ENCODE data around the gene CACNG4. TPM values are rescaled to one million over a fixed set of nuclear protein-coding genes. Genes with fewer than 3 reads are reported as not detected.

The CACNG4 gene
- total RNA-seq, 4 donors from 2014 or later: 0.27 to 1.9 TPM; not detected in 2

DNA sequence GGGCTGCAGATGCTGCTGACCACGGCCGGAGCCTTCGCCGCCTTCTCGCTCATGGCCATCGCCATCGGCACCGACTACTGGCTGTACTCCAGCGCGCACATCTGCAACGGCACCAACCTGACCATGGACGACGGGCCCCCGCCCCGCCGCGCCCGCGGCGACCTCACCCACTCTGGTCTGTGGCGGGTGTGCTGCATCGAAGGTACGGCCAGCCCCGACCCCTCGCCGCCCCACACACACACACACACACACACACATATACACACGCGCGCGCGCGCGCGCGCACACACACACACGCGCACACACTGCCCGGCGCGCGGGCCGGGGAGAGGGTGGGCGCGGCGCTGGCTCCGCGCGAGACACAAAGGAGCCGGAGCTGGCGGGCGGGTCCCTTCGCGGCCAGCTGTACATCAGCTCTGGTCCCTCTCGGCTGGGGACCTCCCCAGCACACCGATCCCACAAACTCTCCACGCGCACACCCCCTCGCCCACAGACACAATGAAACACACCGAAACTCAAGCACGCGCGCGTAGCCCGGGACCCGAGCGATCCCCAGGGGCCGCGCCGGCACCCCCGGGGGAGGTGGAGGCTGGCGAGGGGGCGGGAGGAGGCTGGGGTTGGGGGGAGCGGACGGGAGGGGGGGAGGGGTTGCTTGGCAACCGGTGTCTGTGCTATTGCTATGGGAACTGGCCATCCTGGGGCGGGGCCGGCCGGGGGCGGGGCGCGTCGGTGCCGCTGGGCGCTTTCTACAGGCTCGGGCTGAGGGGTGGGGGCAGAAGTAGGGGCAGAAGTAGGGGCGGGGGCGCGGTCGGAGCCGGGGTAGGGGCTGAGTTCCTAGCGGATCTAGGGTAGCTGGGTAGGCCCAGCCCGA is 658 bp downstream of the CACNG4 start:
- Histone ChIP-seq H3K9me3 (no peaks in the 10 kb centered on the region), H3K4me3 (peak overlapping the region in 3 of 4 donors; percentile 16 to 48 (median 33)), H3K27ac (no peak overlapping the region), H3K4me1 (peaks cover 9 to 24% (median 19%) of the 10 kb centered on the region in 4 donors), H3K27me3 (peaks cover 94% of the 10 kb centered on the region), H3K36me3 (no peaks in the 10 kb centered on the region)
- TF ChIP-seq POLR2A (IDR thresholded peaks at IDR 0.05) (no peak), POLR2AphosphoS5 (IDR thresholded peaks at IDR 0.05) (no peak), EP300 (IDR thresholded peaks at IDR 0.05; ENCODE audit: low read depth) (no peak)
- TF ChIP-seq, protein P1, sequence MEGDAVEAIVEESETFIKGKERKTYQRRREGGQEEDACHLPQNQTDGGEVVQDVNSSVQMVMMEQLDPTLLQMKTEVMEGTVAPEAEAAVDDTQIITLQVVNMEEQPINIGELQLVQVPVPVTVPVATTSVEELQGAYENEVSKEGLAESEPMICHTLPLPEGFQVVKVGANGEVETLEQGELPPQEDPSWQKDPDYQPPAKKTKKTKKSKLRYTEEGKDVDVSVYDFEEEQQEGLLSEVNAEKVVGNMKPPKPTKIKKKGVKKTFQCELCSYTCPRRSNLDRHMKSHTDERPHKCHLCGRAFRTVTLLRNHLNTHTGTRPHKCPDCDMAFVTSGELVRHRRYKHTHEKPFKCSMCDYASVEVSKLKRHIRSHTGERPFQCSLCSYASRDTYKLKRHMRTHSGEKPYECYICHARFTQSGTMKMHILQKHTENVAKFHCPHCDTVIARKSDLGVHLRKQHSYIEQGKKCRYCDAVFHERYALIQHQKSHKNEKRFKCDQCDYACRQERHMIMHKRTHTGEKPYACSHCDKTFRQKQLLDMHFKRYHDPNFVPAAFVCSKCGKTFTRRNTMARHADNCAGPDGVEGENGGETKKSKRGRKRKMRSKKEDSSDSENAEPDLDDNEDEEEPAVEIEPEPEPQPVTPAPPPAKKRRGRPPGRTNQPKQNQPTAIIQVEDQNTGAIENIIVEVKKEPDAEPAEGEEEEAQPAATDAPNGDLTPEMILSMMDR (IDR thresholded peaks at IDR 0.05): no peak
- WGBS, 2 donors (ENCODE audit: low coverage in 1 of 2): 5% methylated on average over 22 of the region's 92 CpGs; no CpG with 5 or more reads in 1 of the 2 donors
- in situ Hi-C loops (cut with MboI; ENCODE audit: low pct_ligation_motif_present in 1 of 4, low pct_unique_long_range_greater_than_20kb in 1 of 4, low sequenced_read_pairs in 3 of 4) (no loop called here), intact Hi-C loops (cut with DNase I; ENCODE audit: low total_unique reads) (loop anchor here (5.0 kb wide), 1 partner anchor 1032 kb away; the partner anchor contains the start of gene C17orf58)
- no peak for DNase-seq

DNA sequence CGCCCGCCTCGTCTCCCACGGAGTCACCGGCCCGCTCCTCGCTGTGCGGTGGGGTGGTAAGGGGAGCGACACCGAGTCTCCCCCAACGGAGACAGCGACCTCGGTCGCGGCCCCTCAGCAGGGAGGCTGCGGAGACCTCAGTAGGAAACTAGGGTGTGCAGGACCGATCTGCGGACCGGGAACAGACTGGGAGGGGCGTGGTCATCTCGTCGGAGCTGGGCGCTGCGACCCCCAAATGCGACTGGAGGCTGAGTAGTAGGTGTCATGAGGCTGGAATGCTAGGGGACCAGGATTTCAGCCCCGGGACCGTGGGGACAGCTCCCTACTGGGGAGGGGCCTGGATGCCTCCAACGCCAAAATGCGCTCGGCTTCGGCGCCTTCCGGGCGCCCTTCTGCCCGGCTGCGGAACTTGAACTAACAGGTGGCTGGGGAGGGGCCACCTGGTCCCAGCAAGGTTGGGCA is 1.3 kb downstream of the CACNG4 start:
- Histone ChIP-seq H3K27me3 (peaks cover 94% of the 10 kb centered on the region), H3K9me3 (no peaks in the 10 kb centered on the region), H3K36me3 (no peaks in the 10 kb centered on the region), H3K4me1 (peaks cover 9 to 24% (median 19%) of the 10 kb centered on the region in 4 donors), H3K4me3 (peak overlapping the region in 3 of 4 donors; percentile 16 to 48 (median 33)), H3K27ac (no peak overlapping the region)
- intact Hi-C loops (cut with DNase I; ENCODE audit: low total_unique reads) (loop anchor here (5.0 kb wide), 1 partner anchor 1031 kb away; the partner anchor contains the start of gene C17orf58), in situ Hi-C loops (cut with MboI; ENCODE audit: low pct_ligation_motif_present in 1 of 4, low pct_unique_long_range_greater_than_20kb in 1 of 4, low sequenced_read_pairs in 3 of 4) (no loop called here)
- WGBS, 2 donors (ENCODE audit: low coverage in 1 of 2): 10% methylated on average over 15 of the region's 36 CpGs; no CpG with 5 or more reads in 1 of the 2 donors
- no peak for TF ChIP-seq EP300 (IDR thresholded peaks at IDR 0.05; ENCODE audit: low read depth)
- no peak for DNase-seq

DNA sequence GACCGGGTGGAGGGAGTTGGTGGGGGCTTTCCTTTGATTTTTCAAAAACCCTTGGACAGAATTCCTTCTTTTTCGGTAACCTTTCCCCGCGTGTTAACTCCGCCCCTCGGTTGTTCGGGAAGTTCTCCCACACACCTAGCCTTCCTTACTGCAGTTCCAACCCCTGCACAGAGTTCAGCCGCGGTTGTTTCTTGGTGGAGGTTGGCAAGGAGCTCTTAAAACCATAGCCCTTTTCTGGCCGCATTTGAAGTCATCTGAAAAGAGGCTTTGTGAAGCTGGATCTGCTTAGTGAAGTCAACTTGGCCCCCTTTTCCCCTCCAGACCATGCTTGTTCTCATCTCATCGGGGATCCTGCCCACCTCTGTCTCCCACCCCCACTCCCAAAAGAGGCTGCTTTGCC is 1.8 kb downstream of the CACNG4 start:
- no peak for DNase-seq
- peaks cover 9 to 24% (median 19%) of the 10 kb centered on the region in 4 donors for H3K4me1 ChIP-seq
- peak overlapping the region in 3 of 4 donors; percentile 16 to 48 (median 33) for H3K4me3 ChIP-seq
- intact Hi-C loops (cut with DNase I; ENCODE audit: low total_unique reads) (loop anchor here (5.0 kb wide), 1 partner anchor 1031 kb away; the partner anchor contains the start of gene C17orf58), in situ Hi-C loops (cut with MboI; ENCODE audit: low pct_ligation_motif_present in 1 of 4, low pct_unique_long_range_greater_than_20kb in 1 of 4, low sequenced_read_pairs in 3 of 4) (no loop called here)
- no peaks in the 10 kb centered on the region for H3K9me3 ChIP-seq
- TF ChIP-seq, protein P1 (IDR thresholded peaks at IDR 0.05): no peak
- TF ChIP-seq EP300 (IDR thresholded peaks at IDR 0.05; ENCODE audit: low read depth) (no peak), POLR2AphosphoS5 (IDR thresholded peaks at IDR 0.05) (no peak), POLR2A (IDR thresholded peaks at IDR 0.05) (no peak)
- 19 to 20% methylated on average over 1 to 11 of the region's 11 CpGs for WGBS, 2 donors (ENCODE audit: low coverage in 1 of 2)
- peaks cover 94% of the 10 kb centered on the region for H3K27me3 ChIP-seq
- no peak overlapping the region for H3K27ac ChIP-seq
- no peaks in the 10 kb centered on the region for H3K36me3 ChIP-seq

DNA sequence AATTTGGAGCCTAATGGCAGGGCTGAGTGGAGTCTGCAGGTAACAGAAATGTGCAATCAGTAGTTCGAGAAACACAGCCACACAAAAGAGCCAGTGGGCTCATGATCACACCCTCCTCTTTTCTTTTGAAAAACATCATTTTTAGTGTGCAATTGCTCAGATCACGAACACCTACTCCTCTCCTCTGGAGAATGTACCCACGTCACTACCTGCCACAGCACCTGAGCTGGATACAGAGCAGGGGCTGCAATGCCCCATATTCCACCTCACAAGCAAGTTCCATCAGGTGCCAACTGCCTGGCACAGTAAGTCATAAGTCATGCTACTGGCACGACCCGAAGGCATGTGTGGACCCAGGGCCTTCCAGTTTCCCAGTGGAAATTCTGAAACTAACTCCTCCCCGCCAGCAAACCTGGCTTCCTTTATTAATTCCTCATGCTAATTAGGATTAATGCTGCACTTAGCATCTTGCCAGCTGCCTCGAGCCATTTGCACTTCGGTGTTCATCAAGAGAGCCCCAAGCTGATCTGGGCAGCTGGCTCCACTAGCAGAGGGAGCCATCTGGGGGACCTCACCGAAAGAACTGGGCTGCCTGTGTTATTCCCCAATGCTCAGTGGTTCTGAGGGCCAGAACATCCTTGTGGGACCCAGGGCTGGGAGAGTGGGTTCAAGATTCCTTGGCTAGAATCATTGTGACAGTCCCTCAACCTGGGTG is 2.4 kb downstream of the CACNG4 start:
- Histone ChIP-seq H3K27me3 (peaks cover 93% of the 10 kb centered on the region), H3K4me1 (peaks cover 9 to 24% (median 19%) of the 10 kb centered on the region in 4 donors), H3K27ac (no peak overlapping the region), H3K4me3 (no peak overlapping the region), H3K9me3 (no peaks in the 10 kb centered on the region), H3K36me3 (no peaks in the 10 kb centered on the region)
- TF ChIP-seq, protein P1 (IDR thresholded peaks at IDR 0.05): no peak
- no peak for TF ChIP-seq POLR2A (IDR thresholded peaks at IDR 0.05)
- no peak for TF ChIP-seq EP300 (IDR thresholded peaks at IDR 0.05; ENCODE audit: low read depth)
- TF ChIP-seq POLR2AphosphoS5 (IDR thresholded peaks at IDR 0.05): no peak
- in situ Hi-C loops (cut with MboI; ENCODE audit: low pct_ligation_motif_present in 1 of 4, low pct_unique_long_range_greater_than_20kb in 1 of 4, low sequenced_read_pairs in 3 of 4) (no loop called here), intact Hi-C loops (cut with DNase I; ENCODE audit: low total_unique reads) (loop anchor here (5.0 kb wide), 1 partner anchor 1030 kb away; the partner anchor contains the start of gene C17orf58)
- WGBS, 2 donors (ENCODE audit: low coverage in 1 of 2): 67 to 71% methylated on average over 2 to 9 of the region's 9 CpGs
- DNase-seq: no peak
